Neural progenitor cell (in vitro differentiated cells): ENCODE results near the gene PAX7. TPM values are rescaled to one million over a fixed set of nuclear protein-coding genes. Genes with fewer than 3 reads are reported as not detected.

Experiments
- DNase-seq: peaks from one replicate; pipeline ENCODE4 v3.0.0-alpha.2; 2016; ENCODE audit warnings: low spot score
- H2AFZ ChIP-seq: fragments of 200-600 bp; sonication (generic); replicated peaks from 2 replicates; pipeline ENCODE4 v1.6.1; 2016; ENCODE audit warnings: antibody characterized with exemption
- H3F3A ChIP-seq: fragments of 200-600 bp; sonication (generic); 2 replicates; pipeline ENCODE4 v1.6.1; 2016; ENCODE audit warnings: antibody characterized with exemption, low read depth
- H3K27ac ChIP-seq: fragments of 200-600 bp; sonication (generic); 2 replicates; pipeline ENCODE4 v1.5.1; 2016; ENCODE audit warnings: mild to moderate bottlenecking
- H3K27me3 ChIP-seq: fragments of 200-600 bp; sonication (generic); 2 replicates; pipeline ENCODE4 v1.6.1; 2016; ENCODE audit warnings: mild to moderate bottlenecking, moderate library complexity
- H3K36me3 ChIP-seq: fragments of 200-600 bp; sonication (generic); 2 replicates; pipeline ENCODE4 v1.5.1; 2016
- H3K4me1 ChIP-seq: fragments of 200-600 bp; sonication (generic); 2 replicates; pipeline ENCODE4 v1.6.1; 2016; ENCODE audit warnings: mixed run types
- H3K4me2 ChIP-seq: fragments of 200-600 bp; sonication (generic); 2 replicates; pipeline ENCODE4 v1.6.1; 2016
- H3K4me3 ChIP-seq: fragments of 200-600 bp; sonication (generic); 2 replicates; pipeline ENCODE4 v1.5.1; 2016
- H3K79me2 ChIP-seq: fragments of 200-600 bp; sonication (generic); 2 replicates; pipeline ENCODE4 v1.6.1; 2016; ENCODE audit warnings: low read depth
- H3K9ac ChIP-seq: fragments of 200-600 bp; sonication (generic); 2 replicates; pipeline ENCODE4 v1.6.1; 2016
- H3K9me3 ChIP-seq: fragments of 200-600 bp; sonication (generic); 2 replicates; pipeline ENCODE4 v1.5.1; 2016; ENCODE audit warnings: low read depth
- H4K20me1 ChIP-seq: fragments of 200-600 bp; sonication (generic); 2 replicates; pipeline ENCODE4 v1.6.1; 2016; ENCODE audit warnings: low read depth
- H3K27ac Mint-ChIP-seq: 3 replicates; pipeline ENCODE4 v1.8.0; 2021; ENCODE audit warnings: mixed read lengths
- H3K27me3 Mint-ChIP-seq: 2 replicates; pipeline ENCODE4 v1.8.0; 2022; ENCODE audit warnings: low read depth, mild to moderate bottlenecking, inconsistent platforms, moderate library complexity, mixed read lengths; ENCODE audit not compliant: insufficient read depth
- H3K36me3 Mint-ChIP-seq: 3 replicates; pipeline ENCODE4 v1.8.0; 2021; ENCODE audit warnings: mixed read lengths
- H3K4me1 Mint-ChIP-seq: 3 replicates; pipeline ENCODE4 v1.8.0; 2021; ENCODE audit warnings: mixed read lengths
- H3K4me3 Mint-ChIP-seq: 3 replicates; pipeline ENCODE4 v1.8.0; 2021; ENCODE audit warnings: mild to moderate bottlenecking, moderate library complexity, mixed read lengths
- H3K9me3 Mint-ChIP-seq: 3 replicates; pipeline ENCODE4 v1.8.0; 2020; ENCODE audit warnings: mixed read lengths
- EZH2 ChIP-seq: fragments of 200-600 bp; sonication (generic); IDR thresholded peaks from 2 replicates; pipeline ENCODE4 v1.6.1; 2017; ENCODE audit warnings: antibody characterized with exemption, mild to moderate bottlenecking, moderate library complexity
- EZH2phosphoT487 ChIP-seq: fragments of 200-600 bp; sonication (generic); IDR thresholded peaks from 2 replicates; pipeline ENCODE4 v1.6.1; 2017; ENCODE audit warnings: antibody characterized with exemption
- total RNA-seq: library from RNA; depleted of rRNA; stranded (reverse); fragments of >200 nt; gene quantifications from 2 replicates; pipeline ENCODE4 v1.2.3, GENCODE V29; 2015; ENCODE audit warnings: low replicate concordance
- TF ChIP-seq, protein P1 (sequence below): fragments of 200-600 bp; sonication (generic); IDR thresholded peaks from 2 replicates; pipeline ENCODE4 v1.5.1; 2017; ENCODE audit warnings: antibody characterized with exemption, mild to moderate bottlenecking

PAX7 gene
- total RNA-seq, 1 donor from 2014 or later, result 0.06 TPM

DNA sequence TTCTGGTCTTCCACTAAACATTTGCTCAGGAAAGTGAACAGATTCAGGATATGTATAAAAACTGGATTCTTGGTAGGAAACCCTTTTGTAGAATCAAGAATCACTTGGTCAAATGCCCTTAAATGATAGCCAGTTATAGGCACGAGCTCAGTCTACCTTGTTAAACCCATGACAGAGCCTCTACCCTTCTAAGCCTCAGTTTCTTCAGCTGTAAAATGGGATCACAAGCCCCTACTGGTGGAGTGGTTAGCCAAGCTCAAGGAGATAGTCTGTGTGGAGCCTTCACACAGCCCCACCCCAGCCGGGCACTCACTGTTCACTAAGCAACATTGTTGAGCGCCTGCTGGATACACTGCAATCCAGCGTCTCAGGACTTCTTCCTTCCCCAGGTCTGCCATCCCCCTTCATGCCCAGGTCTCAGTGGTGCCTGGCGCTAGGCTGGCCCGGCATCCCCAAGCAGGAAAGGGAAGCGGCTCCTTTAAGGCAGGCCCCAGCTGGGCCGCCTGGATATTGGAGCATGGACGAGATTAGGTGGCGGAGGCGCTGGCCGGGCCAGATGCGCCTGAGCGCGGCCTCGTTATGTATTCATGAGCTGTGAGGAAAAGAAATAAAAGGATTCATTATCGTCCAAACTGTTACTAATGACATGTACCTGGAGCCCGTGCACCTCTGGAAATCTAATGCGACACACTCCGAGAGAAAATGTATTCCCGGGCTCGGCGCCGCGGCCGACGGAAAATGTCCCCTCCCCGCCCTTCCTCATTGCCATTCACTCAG is 153.2 kb downstream of the PAX7 start:
- Histone ChIP-seq H2AFZ (peak overlapping the region; percentile 53), H3K27ac (no peak overlapping the region), H3K9me3 (no peaks in the 10 kb centered on the region), H3K36me3 (no peaks in the 10 kb centered on the region), H3K4me3 (peak overlapping the region; percentile 34), H3K79me2 (no peaks in the 10 kb centered on the region), H4K20me1 (no peaks in the 10 kb centered on the region), H3F3A (no peaks in the 10 kb centered on the region), H3K27me3 (peaks cover 21% of the 10 kb centered on the region), H3K4me1 (peaks cover 1% of the 10 kb centered on the region), H3K4me2 (peak overlapping the region; percentile 70), H3K9ac (no peak overlapping the region)
- peak; percentile 46 for DNase-seq
- Mint-ChIP-seq H3K9me3 (no peaks in the 10 kb centered on the region), H3K4me1 (peaks cover 6% of the 10 kb centered on the region), H3K27ac (no peak overlapping the region), H3K27me3 (peaks cover 11% of the 10 kb centered on the region), H3K36me3 (no peaks in the 10 kb centered on the region), H3K4me3 (peak overlapping the region; percentile 73)
- TF ChIP-seq EZH2phosphoT487, result peak; percentile 22
- no peak for TF ChIP-seq EZH2

DNA sequence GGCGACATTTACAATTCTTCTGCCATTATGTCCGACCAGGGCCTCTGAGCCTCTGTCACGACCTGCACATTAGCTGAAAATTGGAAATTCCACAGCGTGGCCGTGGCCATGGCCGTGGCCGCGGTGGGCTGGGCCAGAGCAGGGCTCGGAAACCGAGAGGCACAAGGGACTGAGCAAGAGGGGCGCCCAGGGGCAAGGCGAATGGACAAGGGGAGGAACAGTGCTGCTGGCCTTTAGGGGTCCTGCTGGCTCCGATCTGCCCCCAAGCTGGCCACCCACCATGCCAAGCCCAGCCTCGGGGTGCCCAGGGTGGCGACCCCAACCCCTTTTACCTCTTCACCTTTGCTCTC is 153.8 kb downstream of the PAX7 start:
- DNase-seq, result no peak
- H3F3A ChIP-seq, result no peaks in the 10 kb centered on the region
- H3K27me3 Mint-ChIP-seq, result peaks cover 11% of the 10 kb centered on the region
- no peaks in the 10 kb centered on the region for H3K9me3 Mint-ChIP-seq
- H3K36me3 Mint-ChIP-seq, result no peaks in the 10 kb centered on the region
- no peaks in the 10 kb centered on the region for H4K20me1 ChIP-seq
- no peak overlapping the region for H3K9ac ChIP-seq
- H3K4me1 Mint-ChIP-seq, result peaks cover 6% of the 10 kb centered on the region
- peak overlapping the region; percentile 73 for H3K4me3 Mint-ChIP-seq
- peaks cover 21% of the 10 kb centered on the region for H3K27me3 ChIP-seq
- H3K4me2 ChIP-seq, result peak overlapping the region; percentile 70
- H3K27ac ChIP-seq, result no peak overlapping the region
- no peak overlapping the region for H3K27ac Mint-ChIP-seq
- TF ChIP-seq, protein P1, sequence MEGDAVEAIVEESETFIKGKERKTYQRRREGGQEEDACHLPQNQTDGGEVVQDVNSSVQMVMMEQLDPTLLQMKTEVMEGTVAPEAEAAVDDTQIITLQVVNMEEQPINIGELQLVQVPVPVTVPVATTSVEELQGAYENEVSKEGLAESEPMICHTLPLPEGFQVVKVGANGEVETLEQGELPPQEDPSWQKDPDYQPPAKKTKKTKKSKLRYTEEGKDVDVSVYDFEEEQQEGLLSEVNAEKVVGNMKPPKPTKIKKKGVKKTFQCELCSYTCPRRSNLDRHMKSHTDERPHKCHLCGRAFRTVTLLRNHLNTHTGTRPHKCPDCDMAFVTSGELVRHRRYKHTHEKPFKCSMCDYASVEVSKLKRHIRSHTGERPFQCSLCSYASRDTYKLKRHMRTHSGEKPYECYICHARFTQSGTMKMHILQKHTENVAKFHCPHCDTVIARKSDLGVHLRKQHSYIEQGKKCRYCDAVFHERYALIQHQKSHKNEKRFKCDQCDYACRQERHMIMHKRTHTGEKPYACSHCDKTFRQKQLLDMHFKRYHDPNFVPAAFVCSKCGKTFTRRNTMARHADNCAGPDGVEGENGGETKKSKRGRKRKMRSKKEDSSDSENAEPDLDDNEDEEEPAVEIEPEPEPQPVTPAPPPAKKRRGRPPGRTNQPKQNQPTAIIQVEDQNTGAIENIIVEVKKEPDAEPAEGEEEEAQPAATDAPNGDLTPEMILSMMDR, result no peak
- TF ChIP-seq EZH2phosphoT487 (peak; percentile 8), EZH2 (no peak)
- no peaks in the 10 kb centered on the region for H3K79me2 ChIP-seq
- H3K4me1 ChIP-seq, result no peaks in the 10 kb centered on the region
- H2AFZ ChIP-seq, result peak overlapping the region; percentile 53
- H3K9me3 ChIP-seq, result no peaks in the 10 kb centered on the region
- H3K4me3 ChIP-seq, result peak overlapping the region; percentile 34
- H3K36me3 ChIP-seq, result no peaks in the 10 kb centered on the region

DNA sequence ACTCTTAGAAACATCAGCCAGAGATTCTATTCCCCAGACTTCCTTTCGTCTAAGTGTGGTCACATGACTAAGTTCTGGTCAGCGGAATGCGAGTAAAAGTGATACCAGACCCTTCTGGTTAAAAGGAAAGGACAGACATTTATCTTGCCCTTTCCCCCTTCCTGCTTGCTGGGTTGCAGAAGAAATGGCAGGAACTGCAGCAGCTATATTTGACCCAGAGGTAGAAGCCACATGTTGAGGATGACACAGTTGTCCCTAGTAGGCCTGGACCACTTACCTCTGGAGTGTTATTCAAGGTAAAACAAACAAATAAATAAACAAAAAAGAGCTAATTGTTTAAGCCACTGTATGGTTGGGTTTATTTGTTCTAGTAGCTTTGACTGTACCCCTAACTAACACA is 155.5 kb downstream of the PAX7 start:
- Mint-ChIP-seq H3K27me3 (peaks cover 12% of the 10 kb centered on the region), H3K27ac (no peak overlapping the region), H3K4me3 (no peak overlapping the region), H3K4me1 (peaks cover 6% of the 10 kb centered on the region), H3K36me3 (no peaks in the 10 kb centered on the region), H3K9me3 (no peaks in the 10 kb centered on the region)
- H4K20me1 ChIP-seq, result no peaks in the 10 kb centered on the region
- H3K36me3 ChIP-seq, result no peaks in the 10 kb centered on the region
- H3K27ac ChIP-seq, result no peak overlapping the region
- no peak overlapping the region for H3K4me2 ChIP-seq
- H3K79me2 ChIP-seq, result no peaks in the 10 kb centered on the region
- no peak for DNase-seq
- no peak for TF ChIP-seq EZH2
- TF ChIP-seq, protein P1, result no peak
- no peak for TF ChIP-seq EZH2phosphoT487
- no peak overlapping the region for H3K9ac ChIP-seq
- H3F3A ChIP-seq, result no peaks in the 10 kb centered on the region
- H3K4me3 ChIP-seq, result no peak overlapping the region
- no peak overlapping the region for H2AFZ ChIP-seq
- H3K4me1 ChIP-seq, result no peaks in the 10 kb centered on the region
- no peaks in the 10 kb centered on the region for H3K9me3 ChIP-seq
- peaks cover 24% of the 10 kb centered on the region for H3K27me3 ChIP-seq

DNA sequence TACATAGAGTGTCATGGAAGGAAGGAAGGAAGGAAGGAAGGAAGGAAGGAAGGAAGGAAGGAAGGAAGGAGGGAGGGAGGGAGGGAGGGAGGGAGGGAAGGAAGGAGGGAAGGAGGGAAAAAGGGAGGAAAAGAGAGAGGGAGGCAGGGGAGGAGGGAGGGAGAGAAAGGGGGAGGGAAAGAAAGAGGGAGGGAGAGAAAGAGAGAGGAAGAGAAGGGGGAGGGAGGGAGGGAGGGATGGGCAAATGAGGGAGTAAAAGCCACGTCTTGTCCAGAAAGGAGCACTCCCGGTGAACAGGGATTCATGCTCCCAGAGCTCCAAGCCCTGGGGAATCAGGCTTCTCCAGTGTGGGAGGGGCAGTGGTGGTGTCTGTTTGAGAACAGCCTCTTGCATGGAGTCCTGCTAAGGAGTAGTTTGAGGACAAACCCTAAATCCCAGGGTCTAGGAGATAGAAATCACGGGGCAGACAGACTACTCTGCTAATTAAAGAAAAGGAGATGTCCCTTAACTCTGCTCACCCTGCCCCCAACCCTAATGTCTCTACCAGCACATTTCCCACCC is 157.3 kb downstream of the PAX7 start:
- Histone ChIP-seq H2AFZ (no peak overlapping the region), H3F3A (no peaks in the 10 kb centered on the region), H3K9ac (no peak overlapping the region), H3K4me2 (no peak overlapping the region), H3K4me3 (no peak overlapping the region), H3K27me3 (peaks cover 28% of the 10 kb centered on the region), H4K20me1 (no peaks in the 10 kb centered on the region), H3K9me3 (no peaks in the 10 kb centered on the region), H3K36me3 (no peaks in the 10 kb centered on the region), H3K79me2 (no peaks in the 10 kb centered on the region), H3K27ac (no peak overlapping the region), H3K4me1 (no peaks in the 10 kb centered on the region)
- no peak for TF ChIP-seq EZH2phosphoT487
- TF ChIP-seq EZH2, result no peak
- TF ChIP-seq, protein P1, result no peak
- peaks cover 9% of the 10 kb centered on the region for H3K27me3 Mint-ChIP-seq
- H3K27ac Mint-ChIP-seq, result no peak overlapping the region
- H3K36me3 Mint-ChIP-seq, result no peaks in the 10 kb centered on the region
- no peaks in the 10 kb centered on the region for H3K9me3 Mint-ChIP-seq
- peaks cover 6% of the 10 kb centered on the region for H3K4me1 Mint-ChIP-seq
- no peak overlapping the region for H3K4me3 Mint-ChIP-seq
- no peak for DNase-seq
